HEK293 (cell line): Measurements from ENCODE around the gene NOTCH3.
A peak's percentile ranks its signal among the peaks of the same experiment; 100 is the strongest.

Experiments used
- CTCF ChIA-PET: fragments of 350-600 bp; formaldehyde crosslinking; extraction: SDS; loops from one replicate; lab custom pipeline; 2021; ENCODE audit warnings: antibody characterized with exemption; lab: Yijun Ruan, JAX
- POLR2A ChIA-PET: fragments of 300-600 bp; formaldehyde crosslinking; extraction: SDS; loops from one replicate; lab custom pipeline; 2020; ENCODE audit warnings: antibody characterized with exemption, inconsistent platforms; lab: Yijun Ruan, JAX
- H3K27ac ChIP-seq: fragments of 200-500 bp; sonication (Bioruptor generic); 2 replicates; pipeline ENCODE4 v1.5.1; 2014; ENCODE audit warnings: low read depth, low read length, control low read depth, inconsistent platforms; ENCODE audit errors: extremely low read depth
- H3K36me3 ChIP-seq, 2 experiments: fragments of 200-500 bp in 1 of 2; sonication (Bioruptor generic) in 1 of 2; 1 replicate in 1 of 2; 2 replicates in 1 of 2; pipeline ENCODE4 v1.5.1; 2014 to 2017; ENCODE audit warnings: inconsistent platforms in 2 of 2, low read length in 2 of 2; ENCODE audit not compliant: control insufficient read depth in 2 of 2, insufficient read depth in 1 of 2
- H3K4me1 ChIP-seq: fragments of 200-500 bp; sonication (Bioruptor generic); 2 replicates; pipeline ENCODE4 v1.5.1; 2014; ENCODE audit warnings: mild to moderate bottlenecking, low read length, inconsistent platforms; ENCODE audit not compliant: control insufficient read depth, insufficient read depth
- H3K4me3 ChIP-seq: 2 replicates; pipeline ENCODE4 v1.5.1; 2011; ENCODE audit warnings: low read depth, mild to moderate bottlenecking, control low read depth, low read length, moderate library complexity
- H3K9me3 ChIP-seq: fragments of 200-500 bp; sonication (Bioruptor generic); 2 replicates; pipeline ENCODE4 v1.5.1; 2014; ENCODE audit warnings: low read depth, low read length, inconsistent platforms; ENCODE audit not compliant: control insufficient read depth, insufficient read depth
- EGR2 ChIP-seq: fragments of 450-650 bp; formaldehyde crosslinking; IDR thresholded peaks from 2 replicates; pipeline ENCODE4 v1.5.1; 2016; ENCODE audit warnings: low read depth, missing biosample characterization, missing genetic modification characterization
- IKZF3 ChIP-seq: fragments of 450-650 bp; IDR thresholded peaks from 2 replicates; pipeline ENCODE4 v1.5.0; 2018; ENCODE audit warnings: missing biosample characterization, mild to moderate bottlenecking, missing genetic modification characterization, moderate library complexity
- SCRT2 ChIP-seq: fragments of 450-650 bp; formaldehyde crosslinking; IDR thresholded peaks from 2 replicates; pipeline ENCODE4 v1.5.1; 2016; ENCODE audit warnings: missing biosample characterization, missing genetic modification characterization
- SP7 ChIP-seq: fragments of 450-650 bp; formaldehyde crosslinking; IDR thresholded peaks from 2 replicates; pipeline ENCODE4 v1.5.1; 2016; ENCODE audit warnings: missing biosample characterization, missing genetic modification characterization
- TCF7L2 ChIP-seq: IDR thresholded peaks from 2 replicates; pipeline ENCODE4 v1.6.1; 2011; ENCODE audit warnings: low read depth, mild to moderate bottlenecking, inconsistent platforms, low read length, moderate library complexity, borderline replicate concordance
- ZBTB8A ChIP-seq: fragments of 450-650 bp; formaldehyde crosslinking; IDR thresholded peaks from 2 replicates; pipeline ENCODE4 v1.5.1; 2016; ENCODE audit warnings: missing biosample characterization, missing genetic modification characterization
- ZEB2 ChIP-seq: fragments of 450-650 bp; formaldehyde crosslinking; IDR thresholded peaks from 2 replicates; pipeline ENCODE4 v1.5.1; 2016; ENCODE audit warnings: missing biosample characterization, missing genetic modification characterization
- ZFP69B ChIP-seq: fragments of 450-650 bp; formaldehyde crosslinking; IDR thresholded peaks from 2 replicates; pipeline ENCODE4 v1.5.1; 2016; ENCODE audit warnings: missing biosample characterization, missing genetic modification characterization
- ZIC2 ChIP-seq: fragments of 450-650 bp; formaldehyde crosslinking; IDR thresholded peaks from 2 replicates; pipeline ENCODE4 v1.5.1; 2016; ENCODE audit warnings: missing biosample characterization, missing genetic modification characterization
- ZNF335 ChIP-seq: fragments of 450-650 bp; formaldehyde crosslinking; conservative IDR thresholded peaks from 2 replicates; pipeline ENCODE4 v1.5.1; 2016; ENCODE audit warnings: missing biosample characterization, missing genetic modification characterization
- ZNF366 ChIP-seq: fragments of 450-650 bp; formaldehyde crosslinking; conservative IDR thresholded peaks from 2 replicates; pipeline ENCODE4 v1.5.1; 2016; ENCODE audit warnings: missing biosample characterization, missing genetic modification characterization
- ZNF391 ChIP-seq: fragments of 450-650 bp; formaldehyde crosslinking; IDR thresholded peaks from 2 replicates; pipeline ENCODE4 v1.5.1; 2016; ENCODE audit warnings: low read depth, missing biosample characterization, missing genetic modification characterization, borderline replicate concordance
- ZNF398 ChIP-seq: fragments of 450-650 bp; formaldehyde crosslinking; IDR thresholded peaks from 2 replicates; pipeline ENCODE4 v1.5.1; 2017; ENCODE audit warnings: missing biosample characterization, missing genetic modification characterization
- ZNF501 ChIP-seq: fragments of 450-650 bp; formaldehyde crosslinking; IDR thresholded peaks from 2 replicates; pipeline ENCODE4 v1.5.1; 2016; ENCODE audit warnings: missing biosample characterization, missing genetic modification characterization
- ZNF596 ChIP-seq: fragments of 450-650 bp; IDR thresholded peaks from 2 replicates; pipeline ENCODE4 v1.5.0; 2018; ENCODE audit warnings: missing biosample characterization, mild to moderate bottlenecking, missing genetic modification characterization, moderate library complexity
- ZNF610 ChIP-seq: fragments of 450-650 bp; formaldehyde crosslinking; IDR thresholded peaks from 2 replicates; pipeline ENCODE4 v1.5.1; 2016; ENCODE audit warnings: missing biosample characterization, missing genetic modification characterization, borderline replicate concordance
- ZSCAN30 ChIP-seq: fragments of 450-650 bp; IDR thresholded peaks from 2 replicates; pipeline ENCODE4 v1.5.1; 2018; ENCODE audit warnings: missing biosample characterization, mild to moderate bottlenecking, missing genetic modification characterization, moderate library complexity
- TF ChIP-seq, protein P1 (sequence below): fragments of 450-650 bp; formaldehyde crosslinking; IDR thresholded peaks from 2 replicates; pipeline ENCODE4 v1.5.1; 2016; ENCODE audit warnings: missing biosample characterization, missing genetic modification characterization, low read depth
- TF ChIP-seq, protein P2 (sequence below): fragments of 450-650 bp; formaldehyde crosslinking; conservative IDR thresholded peaks from 2 replicates; pipeline ENCODE4 v1.5.1; 2016; ENCODE audit warnings: low read depth, missing biosample characterization, missing genetic modification characterization
- TF ChIP-seq, protein P3 (sequence below): fragments of 450-650 bp; formaldehyde crosslinking; IDR thresholded peaks from 2 replicates; pipeline ENCODE4 v1.5.1; 2016; ENCODE audit warnings: missing biosample characterization, missing genetic modification characterization
- TF ChIP-seq, protein P4 (sequence below): fragments of 450-650 bp; formaldehyde crosslinking; IDR thresholded peaks from 2 replicates; pipeline ENCODE4 v1.5.1; 2016; ENCODE audit warnings: missing biosample characterization, missing genetic modification characterization
- TF ChIP-seq, protein P5 (sequence below): fragments of 450-650 bp; formaldehyde crosslinking; IDR thresholded peaks from 2 replicates; pipeline ENCODE4 v1.5.1; 2016; ENCODE audit warnings: missing biosample characterization, missing genetic modification characterization, borderline replicate concordance

Gene NOTCH3

GRCh38 chr19:15177269-15178116 lies 23.3 kb downstream of the NOTCH3 start:
- CTCF ChIA-PET: interaction anchor here (0.6 to 2.3 kb wide), 23 partner anchors 9 to 386 kb away, joined by 3 to 9 read pairs (median 4); no protein-coding TSS in a partner anchor
- peaks cover 9 to 63% of the 10 kb centered on the region in 2 experiments; a peak in 2 of 3 replicates for H3K36me3 ChIP-seq
- H3K27ac ChIP-seq: no peak overlapping the region
- POLR2A ChIA-PET: no interaction called here
- no peaks in the 10 kb centered on the region for H3K9me3 ChIP-seq
- H3K4me3 ChIP-seq: no peak overlapping the region
- no peaks in the 10 kb centered on the region for H3K4me1 ChIP-seq
- TF ChIP-seq ZNF366: peak; percentile 53
- 0 out of 2 replicates have a peak, but pooled peaks have one; percentile 29 for TF ChIP-seq ZNF335 (tag by site-specific recombination)
- no peak for TF ChIP-seq ZNF398 (tag by site-specific recombination)
- TF ChIP-seq, protein P1, sequence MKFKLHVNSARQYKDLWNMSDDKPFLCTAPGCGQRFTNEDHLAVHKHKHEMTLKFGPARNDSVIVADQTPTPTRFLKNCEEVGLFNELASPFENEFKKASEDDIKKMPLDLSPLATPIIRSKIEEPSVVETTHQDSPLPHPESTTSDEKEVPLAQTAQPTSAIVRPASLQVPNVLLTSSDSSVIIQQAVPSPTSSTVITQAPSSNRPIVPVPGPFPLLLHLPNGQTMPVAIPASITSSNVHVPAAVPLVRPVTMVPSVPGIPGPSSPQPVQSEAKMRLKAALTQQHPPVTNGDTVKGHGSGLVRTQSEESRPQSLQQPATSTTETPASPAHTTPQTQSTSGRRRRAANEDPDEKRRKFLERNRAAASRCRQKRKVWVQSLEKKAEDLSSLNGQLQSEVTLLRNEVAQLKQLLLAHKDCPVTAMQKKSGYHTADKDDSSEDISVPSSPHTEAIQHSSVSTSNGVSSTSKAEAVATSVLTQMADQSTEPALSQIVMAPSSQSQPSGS (tag by site-specific recombination): no peak
- TF ChIP-seq, protein P2, sequence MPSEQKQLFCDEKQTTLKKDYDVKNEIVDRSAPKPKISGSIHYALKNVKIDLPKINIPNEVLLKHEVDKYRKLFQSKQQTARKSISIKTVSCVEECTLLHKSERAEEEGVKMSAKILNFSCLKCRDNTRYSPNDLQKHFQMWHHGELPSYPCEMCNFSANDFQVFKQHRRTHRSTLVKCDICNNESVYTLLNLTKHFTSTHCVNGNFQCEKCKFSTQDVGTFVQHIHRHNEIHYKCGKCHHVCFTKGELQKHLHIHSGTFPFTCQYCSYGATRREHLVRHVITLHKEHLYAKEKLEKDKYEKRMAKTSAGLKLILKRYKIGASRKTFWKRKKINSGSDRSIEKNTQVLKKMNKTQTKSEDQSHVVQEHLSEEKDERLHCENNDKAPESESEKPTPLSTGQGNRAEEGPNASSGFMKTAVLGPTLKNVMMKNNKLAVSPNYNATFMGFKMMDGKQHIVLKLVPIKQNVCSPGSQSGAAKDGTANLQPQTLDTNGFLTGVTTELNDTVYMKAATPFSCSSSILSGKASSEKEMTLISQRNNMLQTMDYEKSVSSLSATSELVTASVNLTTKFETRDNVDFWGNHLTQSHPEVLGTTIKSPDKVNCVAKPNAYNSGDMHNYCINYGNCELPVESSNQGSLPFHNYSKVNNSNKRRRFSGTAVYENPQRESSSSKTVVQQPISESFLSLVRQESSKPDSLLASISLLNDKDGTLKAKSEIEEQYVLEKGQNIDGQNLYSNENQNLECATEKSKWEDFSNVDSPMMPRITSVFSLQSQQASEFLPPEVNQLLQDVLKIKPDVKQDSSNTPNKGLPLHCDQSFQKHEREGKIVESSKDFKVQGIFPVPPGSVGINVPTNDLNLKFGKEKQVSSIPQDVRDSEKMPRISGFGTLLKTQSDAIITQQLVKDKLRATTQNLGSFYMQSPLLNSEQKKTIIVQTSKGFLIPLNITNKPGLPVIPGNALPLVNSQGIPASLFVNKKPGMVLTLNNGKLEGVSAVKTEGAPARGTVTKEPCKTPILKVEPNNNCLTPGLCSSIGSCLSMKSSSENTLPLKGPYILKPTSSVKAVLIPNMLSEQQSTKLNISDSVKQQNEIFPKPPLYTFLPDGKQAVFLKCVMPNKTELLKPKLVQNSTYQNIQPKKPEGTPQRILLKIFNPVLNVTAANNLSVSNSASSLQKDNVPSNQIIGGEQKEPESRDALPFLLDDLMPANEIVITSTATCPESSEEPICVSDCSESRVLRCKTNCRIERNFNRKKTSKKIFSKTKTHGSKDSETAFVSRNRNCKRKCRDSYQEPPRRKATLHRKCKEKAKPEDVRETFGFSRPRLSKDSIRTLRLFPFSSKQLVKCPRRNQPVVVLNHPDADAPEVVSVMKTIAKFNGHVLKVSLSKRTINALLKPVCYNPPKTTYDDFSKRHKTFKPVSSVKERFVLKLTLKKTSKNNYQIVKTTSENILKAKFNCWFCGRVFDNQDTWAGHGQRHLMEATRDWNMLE (tag by site-specific recombination): no peak
- no peak for TF ChIP-seq IKZF3 (tag by site-specific recombination)
- TF ChIP-seq ZFP69B (tag by site-specific recombination): 0 out of 2 replicates have a peak, but pooled peaks have one; percentile 25
- TF ChIP-seq ZIC2 (tag by site-specific recombination): peak; percentile 51; the same call in 1 of the 2 replicates
- no peak for TF ChIP-seq ZNF501
- TF ChIP-seq SP7: peak; percentile 29; the same call in 1 of the 2 replicates
- peak; percentile 64; the same call in 1 of the 2 replicates for TF ChIP-seq ZSCAN30 (tag by site-specific recombination)
- TF ChIP-seq, protein P3, sequence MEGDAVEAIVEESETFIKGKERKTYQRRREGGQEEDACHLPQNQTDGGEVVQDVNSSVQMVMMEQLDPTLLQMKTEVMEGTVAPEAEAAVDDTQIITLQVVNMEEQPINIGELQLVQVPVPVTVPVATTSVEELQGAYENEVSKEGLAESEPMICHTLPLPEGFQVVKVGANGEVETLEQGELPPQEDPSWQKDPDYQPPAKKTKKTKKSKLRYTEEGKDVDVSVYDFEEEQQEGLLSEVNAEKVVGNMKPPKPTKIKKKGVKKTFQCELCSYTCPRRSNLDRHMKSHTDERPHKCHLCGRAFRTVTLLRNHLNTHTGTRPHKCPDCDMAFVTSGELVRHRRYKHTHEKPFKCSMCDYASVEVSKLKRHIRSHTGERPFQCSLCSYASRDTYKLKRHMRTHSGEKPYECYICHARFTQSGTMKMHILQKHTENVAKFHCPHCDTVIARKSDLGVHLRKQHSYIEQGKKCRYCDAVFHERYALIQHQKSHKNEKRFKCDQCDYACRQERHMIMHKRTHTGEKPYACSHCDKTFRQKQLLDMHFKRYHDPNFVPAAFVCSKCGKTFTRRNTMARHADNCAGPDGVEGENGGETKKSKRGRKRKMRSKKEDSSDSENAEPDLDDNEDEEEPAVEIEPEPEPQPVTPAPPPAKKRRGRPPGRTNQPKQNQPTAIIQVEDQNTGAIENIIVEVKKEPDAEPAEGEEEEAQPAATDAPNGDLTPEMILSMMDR: peak; percentile 97
- TF ChIP-seq SCRT2 (tag by site-specific recombination): peak; percentile 79
- peak; percentile 46; the same call in 1 of the 2 replicates for TF ChIP-seq ZEB2 (tag by site-specific recombination)
- TF ChIP-seq ZNF391 (tag by site-specific recombination): 0 out of 2 replicates have a peak, but pooled peaks have one; percentile 31
- 0 out of 2 replicates have a peak, but pooled peaks have one; percentile 8 for TF ChIP-seq EGR2 (tag by site-specific recombination)
- TF ChIP-seq ZNF610 (tag by site-specific recombination): 0 out of 2 replicates have a peak, but pooled peaks have one; percentile 22
- TF ChIP-seq, protein P4, sequence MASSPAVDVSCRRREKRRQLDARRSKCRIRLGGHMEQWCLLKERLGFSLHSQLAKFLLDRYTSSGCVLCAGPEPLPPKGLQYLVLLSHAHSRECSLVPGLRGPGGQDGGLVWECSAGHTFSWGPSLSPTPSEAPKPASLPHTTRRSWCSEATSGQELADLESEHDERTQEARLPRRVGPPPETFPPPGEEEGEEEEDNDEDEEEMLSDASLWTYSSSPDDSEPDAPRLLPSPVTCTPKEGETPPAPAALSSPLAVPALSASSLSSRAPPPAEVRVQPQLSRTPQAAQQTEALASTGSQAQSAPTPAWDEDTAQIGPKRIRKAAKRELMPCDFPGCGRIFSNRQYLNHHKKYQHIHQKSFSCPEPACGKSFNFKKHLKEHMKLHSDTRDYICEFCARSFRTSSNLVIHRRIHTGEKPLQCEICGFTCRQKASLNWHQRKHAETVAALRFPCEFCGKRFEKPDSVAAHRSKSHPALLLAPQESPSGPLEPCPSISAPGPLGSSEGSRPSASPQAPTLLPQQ (tag by site-specific recombination): peak; percentile 74
- TF ChIP-seq TCF7L2: no peak
- TF ChIP-seq, protein P5, sequence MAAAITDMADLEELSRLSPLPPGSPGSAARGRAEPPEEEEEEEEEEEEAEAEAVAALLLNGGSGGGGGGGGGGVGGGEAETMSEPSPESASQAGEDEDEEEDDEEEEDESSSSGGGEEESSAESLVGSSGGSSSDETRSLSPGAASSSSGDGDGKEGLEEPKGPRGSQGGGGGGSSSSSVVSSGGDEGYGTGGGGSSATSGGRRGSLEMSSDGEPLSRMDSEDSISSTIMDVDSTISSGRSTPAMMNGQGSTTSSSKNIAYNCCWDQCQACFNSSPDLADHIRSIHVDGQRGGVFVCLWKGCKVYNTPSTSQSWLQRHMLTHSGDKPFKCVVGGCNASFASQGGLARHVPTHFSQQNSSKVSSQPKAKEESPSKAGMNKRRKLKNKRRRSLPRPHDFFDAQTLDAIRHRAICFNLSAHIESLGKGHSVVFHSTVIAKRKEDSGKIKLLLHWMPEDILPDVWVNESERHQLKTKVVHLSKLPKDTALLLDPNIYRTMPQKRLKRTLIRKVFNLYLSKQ: no peak
- TF ChIP-seq ZBTB8A: 0 out of 2 replicates have a peak, but pooled peaks have one; percentile 11
- peak; percentile 17; the same call in 1 of the 2 replicates for TF ChIP-seq ZNF596
